NCI-H345 (cell line): Measurements from ENCODE around the gene ST6GALNAC2.
"Not testable (repeated sequence)": the region's sequence is repeated elsewhere in the genome, so short reads cannot be mapped to it uniquely, and the experiment has no call there.

Source experiments
- DNase-seq: peaks from one replicate; lab custom pipeline; 2025; lab: John Stamatoyannopoulos, UW

Gene ST6GALNAC2

GRCh38 chr17:76540381-76541300 is 45.0 kb downstream of the ST6GALNAC2 start:
- DNase-seq: peak; percentile 90

- DNase-seq: no peak
Measured at GRCh38 chr17:76539631-76540271, 45.9 kb downstream of the ST6GALNAC2 start, which contains the start of gene PRCD. TSS of gene PRCD (plus strand) at chr17:76540044. CDS start at chr17:76540142, 98 bp downstream.

- no peak for DNase-seq
Measured at GRCh38 chr17:76538941-76539570, 46.6 kb downstream of the ST6GALNAC2 start.

DNA sequence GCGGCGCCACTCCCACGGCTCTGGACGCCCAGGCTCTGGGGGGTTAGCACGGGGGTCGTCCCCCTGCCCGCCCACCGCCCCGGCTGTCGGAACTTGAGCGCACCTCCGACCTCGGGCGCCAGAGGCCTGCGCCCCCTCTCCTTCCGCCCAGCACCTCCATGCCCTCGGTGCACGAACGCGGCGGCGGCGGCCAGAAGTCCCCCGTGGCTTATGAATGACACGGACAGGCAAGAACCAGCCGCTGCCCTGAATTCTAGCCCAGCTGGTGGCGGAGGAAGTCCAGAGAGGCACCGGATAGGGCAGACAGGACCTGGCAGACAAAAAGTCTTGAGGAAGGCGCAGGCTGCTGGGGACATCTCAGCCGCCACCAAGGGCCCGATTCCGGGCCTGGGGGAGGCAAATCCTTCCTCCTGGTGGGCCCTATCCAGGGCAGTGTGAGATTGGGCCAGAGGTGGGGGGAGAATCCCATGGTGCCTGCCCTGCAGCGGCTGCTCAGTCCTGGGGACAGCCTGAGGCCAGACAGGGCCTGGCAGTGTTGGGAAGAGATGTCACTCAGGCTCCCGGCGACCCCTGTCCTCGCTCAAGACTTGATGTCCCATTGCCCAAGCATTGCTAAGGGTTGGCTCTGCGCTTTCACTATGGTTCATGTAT is 47.3 kb downstream of the ST6GALNAC2 start:
- DNase-seq: no peak

- DNase-seq: no peak
Measured at GRCh38 chr17:76537578-76538280, 47.9 kb downstream of the ST6GALNAC2 start, which contains the start of gene CYGB. TSS of gene CYGB (minus strand) at chr17:76537709. CDS start at chr17:76537542, 167 bp downstream.

DNA sequence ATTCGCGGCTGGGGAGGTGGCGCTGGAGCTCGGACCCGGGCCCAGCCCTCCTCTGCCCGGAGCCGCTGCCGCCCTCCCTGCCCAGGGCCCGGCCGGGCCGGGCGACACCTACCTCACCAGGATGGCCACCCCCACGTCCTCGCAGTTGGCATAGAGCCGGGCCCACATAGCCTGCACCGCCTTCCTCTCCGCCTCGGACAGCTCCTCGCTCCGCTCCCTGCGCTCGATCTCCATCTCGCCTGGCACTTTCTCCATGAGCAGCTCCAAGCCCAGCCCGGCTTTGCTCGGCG is 48.4 kb downstream of the ST6GALNAC2 start:
- DNase-seq: no peak

DNA sequence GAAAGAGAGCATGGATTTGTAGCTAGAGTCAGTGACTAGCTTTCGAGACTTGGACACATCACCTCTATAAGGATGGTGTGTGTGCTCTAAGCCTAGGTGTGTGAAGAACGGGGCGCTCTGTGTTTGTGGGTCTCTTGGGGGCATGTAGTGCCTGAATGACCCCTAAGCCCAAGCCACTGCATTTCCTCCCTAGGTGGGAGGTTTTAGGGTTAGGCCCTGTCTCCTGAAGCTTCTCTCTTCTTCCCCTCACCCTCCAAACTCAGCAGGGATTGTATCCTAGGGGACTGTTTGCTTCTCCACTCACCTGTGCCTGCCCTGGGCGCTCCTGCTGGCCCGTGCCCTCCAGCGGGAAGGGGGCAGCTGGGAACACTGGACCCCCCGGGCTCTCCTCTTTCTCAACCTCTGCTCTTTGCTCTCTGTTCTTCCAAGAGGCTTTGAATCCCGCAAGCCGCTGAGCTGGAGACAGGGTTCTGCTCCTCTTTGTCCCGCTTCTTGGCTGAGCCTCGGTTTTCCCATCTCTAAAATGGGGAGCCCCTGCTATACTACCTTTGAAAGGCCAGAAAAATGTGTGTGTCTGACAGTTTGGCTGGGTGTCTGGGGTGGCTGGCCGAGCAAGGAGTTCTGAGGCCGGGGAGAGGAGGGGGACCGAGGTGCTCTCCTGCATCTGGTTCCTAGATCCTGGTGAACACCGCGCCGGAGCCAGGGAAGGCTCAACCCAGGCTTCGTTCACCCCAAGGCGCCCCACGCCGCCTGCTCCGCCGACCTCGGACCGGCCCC is 49.0 kb downstream of the ST6GALNAC2 start:
- DNase-seq: no peak

DNA sequence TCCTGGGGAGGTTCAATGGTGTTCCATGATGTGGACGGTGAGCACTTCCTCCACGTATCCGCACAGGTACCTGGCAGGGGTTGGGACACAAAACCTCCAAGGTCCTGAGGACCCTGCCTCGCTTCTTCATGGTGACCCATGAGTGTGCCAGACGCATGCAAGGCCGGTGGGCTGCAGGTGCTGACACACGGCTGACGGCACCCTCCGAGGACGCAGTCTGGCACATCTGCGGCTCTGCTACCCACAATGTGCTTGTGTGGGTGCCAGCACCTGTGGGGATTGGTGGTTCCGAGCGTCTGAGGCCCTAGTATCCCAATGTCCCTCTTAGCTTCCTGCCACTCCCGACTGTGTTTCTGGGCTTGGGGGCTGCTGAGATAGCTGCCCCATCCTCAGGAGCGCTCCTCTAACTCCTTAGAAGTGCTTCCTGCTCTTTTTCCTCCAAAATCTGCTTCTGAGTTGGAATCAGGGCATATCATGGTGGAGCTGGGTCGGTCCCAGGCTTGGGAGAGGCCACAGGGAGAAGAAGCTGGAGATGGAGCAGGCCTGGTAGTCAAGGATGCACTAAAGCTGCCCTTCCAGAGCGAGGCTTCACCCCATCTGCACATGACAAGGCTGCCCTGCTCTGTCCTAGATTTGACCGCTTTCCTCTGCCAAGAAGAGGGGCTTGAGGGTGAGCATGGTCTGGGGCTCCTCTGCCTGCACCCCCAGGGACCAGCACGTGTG is 49.7 kb downstream of the ST6GALNAC2 start:
- no peak for DNase-seq

DNA sequence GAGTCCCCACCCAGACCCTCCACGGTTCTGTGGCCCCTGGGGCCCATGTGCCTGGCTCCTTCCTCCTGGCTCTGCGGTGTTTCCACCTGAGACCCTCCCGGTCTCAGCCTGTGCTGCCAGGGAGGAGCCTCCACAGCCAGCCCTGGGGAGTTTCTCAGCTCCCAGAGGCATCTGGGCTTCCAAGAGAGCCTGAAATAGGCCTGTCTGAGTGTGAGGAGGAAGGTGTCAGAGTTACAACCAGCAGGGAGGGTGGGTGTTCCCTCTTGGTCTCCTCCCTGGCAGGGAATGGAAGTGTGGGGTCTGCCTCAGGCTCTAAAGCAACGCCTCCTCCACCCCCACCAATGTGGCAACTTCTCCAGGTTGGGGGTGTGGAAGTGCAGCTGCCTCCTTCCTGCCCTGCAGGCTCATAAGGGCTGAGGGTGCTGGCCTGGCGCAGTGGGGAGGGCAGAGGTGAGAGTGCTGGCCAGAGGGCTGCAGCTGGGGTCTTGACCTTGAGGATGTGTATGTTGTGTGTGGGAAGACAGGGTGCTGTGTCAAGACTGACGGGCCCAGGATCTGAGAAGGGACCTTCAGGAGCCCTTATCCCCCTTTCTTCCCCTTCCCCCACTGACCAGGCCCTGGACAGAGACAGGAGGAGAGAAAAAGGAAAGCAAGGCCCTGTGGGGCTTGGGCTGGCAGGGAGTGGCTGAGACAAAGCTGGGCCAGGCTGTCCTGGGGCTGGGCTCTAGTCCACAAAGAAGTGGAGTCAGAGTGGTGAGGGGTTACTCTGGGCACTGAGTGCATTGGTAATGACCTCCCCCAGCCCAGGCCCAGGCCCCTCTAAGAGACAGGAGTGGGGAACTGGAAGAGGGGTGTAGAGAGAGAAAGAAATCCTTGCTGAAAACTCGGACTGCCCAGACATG is 50.6 kb downstream of the ST6GALNAC2 start:
- no peak for DNase-seq

GRCh38 chr17:76533640-76534359 is 51.9 kb downstream of the ST6GALNAC2 start:
- not testable (repeated sequence) for DNase-seq

GRCh38 chr17:76532072-76532651 is 53.5 kb downstream of the ST6GALNAC2 start:
- DNase-seq: no peak

GRCh38 chr17:76531486-76532038 is 54.1 kb downstream of the ST6GALNAC2 start:
- no peak for DNase-seq

GRCh38 chr17:76530811-76531485 is 54.7 kb downstream of the ST6GALNAC2 start:
- no peak for DNase-seq

DNA sequence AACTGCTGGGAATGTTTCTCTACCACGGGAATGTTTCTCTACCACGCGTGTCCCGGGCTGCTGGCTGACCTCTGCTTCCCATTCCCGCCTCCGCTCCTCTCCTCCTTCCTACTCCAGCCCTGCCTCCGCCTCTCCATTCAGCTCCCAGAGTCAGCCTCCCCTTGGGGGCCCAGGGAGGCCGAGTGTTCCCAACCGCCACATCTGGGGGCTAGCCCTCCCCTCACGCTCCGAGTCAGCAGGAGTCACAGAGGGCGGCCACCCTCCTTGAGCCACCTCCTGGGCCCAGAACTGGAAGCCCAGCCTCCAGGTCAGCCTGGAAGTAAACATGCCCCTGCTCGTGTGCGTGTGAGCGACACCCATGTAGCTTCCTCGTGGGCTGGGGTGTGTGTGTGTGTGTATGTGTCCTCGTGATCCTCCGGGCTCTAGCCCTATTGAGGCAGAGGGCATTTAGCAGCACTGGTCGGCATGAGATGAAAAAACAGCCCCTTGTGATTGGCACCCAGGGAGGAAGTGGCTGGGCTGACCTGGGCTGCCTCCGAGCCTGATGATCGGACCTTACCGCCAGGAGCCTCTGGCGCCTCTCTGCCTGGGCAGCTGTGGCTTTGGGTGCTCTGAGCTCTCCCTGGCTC is 55.5 kb downstream of the ST6GALNAC2 start:
- DNase-seq: no peak

GRCh38 chr17:76529224-76530094 is 56.2 kb downstream of the ST6GALNAC2 start:
- DNase-seq: no peak
